Esophagus squamous epithelium (tissue), 5 donors: ENCODE data around the gene EIF1AD. TPM values are rescaled to one million over a fixed set of nuclear protein-coding genes. Genes with fewer than 3 reads are reported as not detected.

Source experiments
- DNase-seq: peaks from one replicate; lab custom pipeline; 2025; lab: John Stamatoyannopoulos, UW
- H3K27ac ChIP-seq, 4 donors: fragments of 200-600 bp; sonication (generic); one replicate each; pipeline ENCODE4 v1.5.1; 2016 to 2019; ENCODE audit warnings: mild to moderate bottlenecking in 1 of 4
- H3K27me3 ChIP-seq, 4 donors: fragments of 200-600 bp; sonication (generic); 1 replicate in 3 of 4; 2 replicates in 1 of 4; pipeline versions ENCODE4 v1.5.1 to v1.6.0; 2017 to 2021; ENCODE audit warnings: antibody characterized with exemption in 1 of 4
- H3K36me3 ChIP-seq, 3 donors: fragments of 200-600 bp; sonication (generic); one replicate each; pipeline ENCODE4 v1.5.1; 2016 to 2019
- H3K4me1 ChIP-seq, 3 donors: fragments of 200-600 bp; sonication (generic); one replicate each; pipeline ENCODE4 v1.5.1; 2017 to 2019
- H3K4me3 ChIP-seq, 4 donors: fragments of 200-600 bp; sonication (generic); 1 replicate in 3 of 4; 2 replicates in 1 of 4; pipeline ENCODE4 v1.5.1; 2016 to 2019; ENCODE audit warnings: mild to moderate bottlenecking in 2 of 4, moderate library complexity in 1 of 4
- H3K9me3 ChIP-seq, 3 donors: fragments of 200-600 bp; sonication (generic); one replicate each; pipeline ENCODE4 v1.5.1; 2016 to 2019
- CTCF ChIP-seq, 6 experiments: fragments of 450-650 bp in 4 of 6; fragments of 200-600 bp in 2 of 6; sonication (generic) in 2 of 6; IDR thresholded peaks; one replicate each; pipeline ENCODE4 v1.5.1; 2016 to 2019; ENCODE audit warnings: antibody characterized with exemption in 6 of 6, mild to moderate bottlenecking in 4 of 6, moderate library complexity in 4 of 6
- POLR2A ChIP-seq, 4 donors: fragments of 450-650 bp; IDR thresholded peaks; one replicate each; pipeline ENCODE4 v1.6.1; 2017; ENCODE audit warnings: antibody characterized with exemption in 4 of 4, mild to moderate bottlenecking in 4 of 4, moderate library complexity in 3 of 4
- WGBS, 2 donors: methylation state at CpG; one replicate each; pipeline ENCODE4 v1.1.5; 2018; 5-methylcytosine and 5-hydroxymethylcytosine counted together
- intact Hi-C: fragments of 100-400 bp; cut with DNase I; formaldehyde crosslinking; loops from one replicate; pipeline ENCODE4 v1.15.0; 2022
- total RNA-seq, 4 donors: library from RNA; depleted of rRNA; stranded (reverse); fragments of >200 nt; gene quantifications; one replicate each; pipeline ENCODE4 v1.1.0, GENCODE V29; 2016
- donor health status: DM: yes; HTN: yes; CAD: no.

The EIF1AD gene
- total RNA-seq, 4 donors from 2014 or later, result 24.7 to 43.2 (median 30.0) TPM

- no peaks in the 10 kb centered on the region for H3K9me3 ChIP-seq
- H3K4me1 ChIP-seq, result peaks cover 0 to 6% (median 0%) of the 10 kb centered on the region in 3 donors
- H3K4me3 ChIP-seq, result no peak overlapping the region
- H3K27ac ChIP-seq, result peak overlapping the region in 1 of 4 donors; percentile 15
- DNase-seq, result peak; percentile 64
- WGBS, 2 donors, result 18 to 19% methylated on average over 10 of the region's 10 CpGs
- peaks cover 0 to 10% (median 0%) of the 10 kb centered on the region in 3 donors for H3K36me3 ChIP-seq
- H3K27me3 ChIP-seq, result no peaks in the 10 kb centered on the region
- TF ChIP-seq POLR2A (IDR thresholded peaks at IDR 0.05) (no peak), CTCF (IDR thresholded peaks at IDR 0.05) (peak; percentile 86 to 99 (median 96))
- intact Hi-C loops, result loop anchor here (5.0 kb wide), 1 partner anchor 107 kb away; no protein-coding TSS in a partner anchor
These were observed 13.0 kb downstream of the EIF1AD start for GRCh38 chr11:65988791-65989592.

- H3K27ac ChIP-seq, result no peak overlapping the region
- TF ChIP-seq CTCF (IDR thresholded peaks at IDR 0.05), result no peak
- no peak for TF ChIP-seq POLR2A (IDR thresholded peaks at IDR 0.05)
- H3K36me3 ChIP-seq, result peaks cover 0 to 10% (median 0%) of the 10 kb centered on the region in 3 donors
- WGBS, 2 donors, result 56 to 89% methylated on average over 2 to 4 of the region's 9 CpGs
- no peaks in the 10 kb centered on the region for H3K27me3 ChIP-seq
- H3K4me1 ChIP-seq, result peaks cover 0 to 6% (median 0%) of the 10 kb centered on the region in 3 donors
- H3K4me3 ChIP-seq, result no peak overlapping the region
- intact Hi-C loops, result loop anchor here (5.0 kb wide), 1 partner anchor 105 kb away; no protein-coding TSS in a partner anchor
- H3K9me3 ChIP-seq, result no peaks in the 10 kb centered on the region
- DNase-seq, result no peak
These were observed 14.6 kb downstream of the EIF1AD start for GRCh38 chr11:65987336-65987735.

- intact Hi-C loops, result no loop called here
- H3K4me1 ChIP-seq, result no peaks in the 10 kb centered on the region
- TF ChIP-seq CTCF (IDR thresholded peaks at IDR 0.05) (no peak), POLR2A (IDR thresholded peaks at IDR 0.05) (no peak)
- H3K9me3 ChIP-seq, result no peaks in the 10 kb centered on the region
- no peak for DNase-seq
- WGBS, 2 donors, result no CpG with 5 or more reads among the region's 5 CpGs
- no peaks in the 10 kb centered on the region for H3K27me3 ChIP-seq
- H3K4me3 ChIP-seq, result no peak overlapping the region
- H3K27ac ChIP-seq, result no peak overlapping the region
- H3K36me3 ChIP-seq, result peaks cover 3 to 15% (median 8%) of the 10 kb centered on the region in 3 donors
These were observed 18.4 kb downstream of the EIF1AD start for GRCh38 chr11:65983589-65983987.

DNA sequence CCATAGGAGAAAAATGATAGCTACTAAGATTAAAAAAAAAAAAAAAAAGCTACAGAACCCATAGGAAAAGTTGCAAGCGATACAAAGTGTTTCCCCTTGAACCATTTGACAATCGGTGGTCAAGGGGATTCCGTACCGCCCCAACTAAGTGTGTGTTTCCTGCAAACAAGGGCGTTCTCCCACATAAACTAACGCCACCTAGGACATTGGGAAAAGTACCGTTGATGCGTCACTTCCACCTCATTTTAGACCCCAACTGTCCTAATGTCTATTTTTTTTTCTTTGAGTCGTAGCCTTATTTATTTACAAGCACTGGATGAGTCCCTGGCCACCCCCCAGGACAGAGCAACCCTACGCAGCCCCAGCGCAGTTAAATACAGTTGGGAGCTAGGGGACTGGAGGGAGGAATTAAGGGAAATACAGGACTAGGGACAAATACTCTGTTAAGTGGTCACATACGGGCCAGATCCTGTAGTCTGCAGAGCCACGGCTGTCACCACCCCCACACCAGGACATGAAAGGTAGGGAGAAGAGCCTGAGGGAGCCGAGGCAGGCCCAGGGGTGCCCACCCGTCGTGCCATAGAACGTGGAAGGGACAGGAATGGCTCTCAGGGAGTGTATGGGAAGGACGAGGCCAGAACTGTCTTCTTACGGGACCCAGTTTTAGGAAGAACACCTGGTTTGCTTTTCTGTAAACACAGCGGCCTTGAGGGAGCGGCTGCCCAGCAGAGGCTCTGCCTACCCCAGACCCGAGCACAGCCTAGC, 19.0 kb downstream of the EIF1AD start:
- no peaks in the 10 kb centered on the region for H3K9me3 ChIP-seq
- no peak overlapping the region for H3K27ac ChIP-seq
- TF ChIP-seq POLR2A (IDR thresholded peaks at IDR 0.05) (no peak), CTCF (IDR thresholded peaks at IDR 0.05) (no peak)
- no peaks in the 10 kb centered on the region for H3K4me1 ChIP-seq
- H3K36me3 ChIP-seq, result peaks cover 9 to 21% (median 12%) of the 10 kb centered on the region in 3 donors
- H3K27me3 ChIP-seq, result no peaks in the 10 kb centered on the region
- H3K4me3 ChIP-seq, result no peak overlapping the region
- intact Hi-C loops, result no loop called here
- DNase-seq, result no peak
- WGBS, 2 donors, result 63 to 76% methylated on average over 16 to 17 of the region's 22 CpGs
